Glomerular visceral epithelial cell (primary cell): Measurements from ENCODE around the gene KRT72.

ENCODE experiments used
- DNase-seq: peaks from one replicate; pipeline ENCODE4 v3.0.0-alpha.2; 2016; ENCODE audit errors: extremely low spot score

Gene KRT72

GRCh38 chr12:52578469-52578868 lies 22.8 kb downstream of the KRT72 start:
- no peak for DNase-seq

DNA sequence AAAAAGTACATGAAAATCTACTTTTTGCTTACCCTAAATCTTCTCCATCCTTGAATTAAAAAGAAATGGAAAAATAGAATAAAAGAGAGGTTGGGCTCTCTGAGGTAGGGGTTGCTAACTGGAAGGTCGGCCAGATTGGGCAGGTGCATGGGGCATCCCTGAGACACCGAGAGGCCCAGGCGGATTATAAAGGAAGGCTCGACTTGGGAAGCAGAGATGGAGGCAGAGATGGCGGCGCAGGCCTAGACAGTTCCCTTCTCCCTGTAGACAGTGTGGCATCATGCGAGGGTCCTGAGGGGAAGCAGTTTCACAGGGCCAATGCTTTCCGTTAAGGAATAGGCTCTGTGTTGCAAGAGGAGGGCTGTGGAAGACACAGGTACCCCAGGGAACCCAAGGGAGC lies 23.9 kb downstream of the KRT72 start:
- no peak for DNase-seq

DNA sequence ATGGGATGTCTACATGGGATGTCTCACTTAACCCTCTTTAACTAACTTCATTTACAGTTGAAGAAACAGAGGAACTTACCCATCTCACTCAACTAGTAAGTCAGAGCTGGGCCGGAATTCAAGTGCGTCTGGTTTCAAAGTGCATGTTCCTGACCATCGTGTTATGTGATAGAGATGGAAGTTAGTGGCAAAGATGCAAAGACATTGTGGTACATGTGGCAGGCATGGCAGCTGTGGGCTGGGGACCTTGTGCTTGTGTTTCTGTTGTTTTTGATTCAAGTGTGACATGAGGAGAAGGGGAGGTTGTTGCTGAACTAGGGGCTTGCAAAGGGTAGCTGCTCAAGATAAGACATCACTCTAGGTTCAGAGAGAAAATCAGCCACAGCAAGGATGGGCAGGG lies 25.3 kb downstream of the KRT72 start:
- no peak for DNase-seq

DNA sequence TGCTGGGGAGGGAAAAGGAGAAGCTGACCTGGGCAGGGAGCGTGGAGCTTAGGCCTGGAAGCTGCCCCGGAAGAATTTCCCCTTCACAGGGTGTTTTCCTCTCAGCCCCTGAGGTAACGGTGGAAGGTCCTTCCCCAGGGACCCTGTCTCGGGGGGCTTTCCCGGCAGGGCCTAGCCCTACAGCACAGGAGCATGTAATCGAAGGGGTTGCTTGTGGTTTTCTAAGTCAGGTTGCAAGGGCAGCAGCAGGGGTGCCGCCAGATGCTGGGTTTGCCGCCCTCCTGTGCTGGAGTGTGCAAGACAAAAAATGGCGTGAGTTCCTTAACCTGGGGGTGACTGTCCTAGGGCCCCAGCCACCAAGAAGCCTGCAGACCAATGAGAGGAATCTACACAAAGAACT lies 26.0 kb downstream of the KRT72 start:
- DNase-seq, result no peak

GRCh38 chr12:52573743-52574142 lies 27.5 kb downstream of the KRT72 start, which contains the start of gene KRT74:
Gene KRT74 (minus strand): TSS chr12:52573843. CDS start chr12:52573777, 66 bp downstream.
- DNase-seq, result no peak

- DNase-seq, result no peak
Observed at GRCh38 chr12:52573306-52573705, 28.0 kb downstream of the KRT72 start.

DNA sequence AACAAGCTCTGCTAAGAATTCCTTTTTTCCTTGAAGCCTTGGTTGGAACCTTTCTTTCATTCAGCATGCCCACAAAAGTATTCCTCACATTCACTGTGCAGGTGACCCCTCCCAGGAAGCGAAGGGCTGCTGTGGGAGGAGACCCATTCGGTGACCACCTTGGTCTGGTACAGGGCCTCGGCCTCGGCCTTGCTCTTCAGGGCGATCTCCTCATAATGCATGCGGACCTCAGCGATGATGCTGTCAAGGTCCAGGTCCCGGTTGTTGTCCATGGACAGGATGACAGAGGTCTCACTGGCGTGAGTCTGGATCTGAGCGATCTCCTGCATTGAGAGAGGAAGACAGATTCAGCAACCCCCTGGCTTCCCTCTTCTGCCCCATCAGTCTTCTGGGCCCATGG lies 30.8 kb downstream of the KRT72 start:
- DNase-seq, result no peak

- no peak for DNase-seq
Observed at GRCh38 chr12:52568111-52568510, 33.2 kb downstream of the KRT72 start.

GRCh38 chr12:52566847-52567291 lies 34.4 kb downstream of the KRT72 start:
- no peak for DNase-seq

DNA sequence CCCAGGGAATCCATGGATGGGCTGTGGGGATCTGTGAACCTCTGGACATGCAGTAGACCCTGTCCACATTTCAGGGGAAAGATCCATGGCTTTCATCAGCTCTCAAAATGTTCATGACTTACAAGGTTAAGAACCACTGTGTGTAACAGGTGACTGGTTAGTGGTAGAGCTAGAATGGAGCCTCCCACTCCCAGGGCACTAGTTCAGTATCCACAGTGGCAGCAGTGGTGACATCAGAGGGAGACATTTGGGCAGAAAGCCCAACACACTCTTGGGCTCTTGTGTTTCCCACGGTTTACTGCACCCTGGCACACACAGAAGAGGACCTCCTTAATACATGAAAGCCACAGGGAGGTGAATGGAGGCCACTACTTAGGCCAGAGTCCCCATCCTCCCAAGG lies 36.7 kb downstream of the KRT72 start:
- DNase-seq, result no peak

DNA sequence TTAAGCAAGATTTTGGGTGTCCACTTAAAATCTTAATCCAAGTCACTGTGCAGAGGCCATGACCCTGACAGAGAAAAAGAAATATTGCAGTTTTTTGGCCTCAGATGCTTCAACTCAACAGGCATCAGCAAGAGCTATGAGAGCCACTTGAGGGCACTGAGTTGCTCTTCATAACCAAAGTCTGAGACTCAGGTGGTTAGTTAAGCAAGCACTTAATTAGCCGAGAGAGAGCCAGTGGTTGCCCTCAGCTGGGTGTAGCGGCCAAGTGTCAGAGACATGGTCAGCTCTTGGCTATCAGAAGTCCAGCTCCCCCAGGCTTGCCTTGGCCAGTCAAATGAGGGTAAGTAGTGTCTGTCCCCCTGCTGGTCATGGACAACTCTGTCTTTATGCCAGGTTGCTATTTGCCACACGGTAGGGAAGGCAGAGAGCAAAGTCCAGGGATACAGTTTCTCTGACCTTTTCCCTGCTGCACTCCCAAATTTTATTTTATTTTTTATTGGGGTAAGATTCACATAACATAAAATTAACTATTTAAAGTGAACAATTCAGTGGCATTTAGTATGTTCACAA lies 39.3 kb downstream of the KRT72 start:
- no peak for DNase-seq

GRCh38 chr12:52559979-52560378 lies 41.3 kb downstream of the KRT72 start:
- DNase-seq, result no peak

DNA sequence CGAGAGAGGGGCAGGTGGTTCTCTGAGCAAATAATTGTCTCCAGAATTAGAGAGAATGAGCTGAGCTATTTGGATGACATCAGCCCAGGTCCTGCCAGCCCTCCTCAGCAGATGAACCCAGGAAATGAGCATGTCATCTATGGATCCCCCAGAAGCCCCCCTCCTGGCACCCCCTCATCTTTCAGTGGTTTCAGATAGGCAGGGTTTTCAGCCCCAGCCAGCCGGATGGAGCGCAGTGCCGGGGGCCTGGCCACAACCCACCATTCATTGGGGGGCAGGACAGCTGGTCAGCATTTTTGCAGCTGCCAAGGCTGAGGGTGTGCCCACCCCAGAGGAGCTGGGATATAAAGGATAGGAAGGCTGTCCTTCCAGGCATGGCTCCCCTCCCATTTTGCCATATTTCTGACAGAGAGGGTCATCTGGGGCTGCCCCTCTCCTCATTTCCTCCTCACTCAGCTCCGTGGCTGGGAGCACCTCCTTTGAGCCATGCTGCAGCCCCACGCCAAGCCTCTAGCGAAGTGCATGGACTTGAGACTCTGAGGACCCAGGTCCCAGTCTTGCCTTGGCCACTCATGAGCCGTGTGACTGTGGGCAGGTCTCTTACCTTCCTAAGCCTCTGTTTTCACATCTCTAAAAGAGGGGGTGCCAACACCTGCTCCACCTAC lies 42.4 kb downstream of the KRT72 start:
- DNase-seq, result no peak

GRCh38 chr12:52557476-52557875 lies 43.8 kb downstream of the KRT72 start:
- no peak for DNase-seq

DNA sequence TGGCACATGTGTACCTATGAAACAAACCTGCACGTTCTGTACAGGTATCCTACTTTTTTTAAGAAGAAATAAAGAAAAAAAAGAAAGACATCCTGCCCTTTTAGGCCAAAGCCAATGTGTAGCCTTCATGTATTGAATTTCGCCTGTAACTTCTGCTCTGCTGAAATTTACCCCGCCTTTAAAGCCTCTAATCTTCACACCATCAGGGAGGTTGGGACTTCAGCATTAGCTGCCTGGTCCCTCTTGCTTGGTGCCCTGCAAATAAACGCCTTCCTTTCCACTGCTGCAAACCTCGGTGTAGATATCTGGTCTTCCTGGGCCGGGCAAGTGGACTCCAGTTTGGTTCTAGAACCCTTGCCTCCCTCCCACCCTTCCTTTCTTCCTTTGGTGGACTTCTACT lies 45.7 kb downstream of the KRT72 start:
- DNase-seq, result no peak

DNA sequence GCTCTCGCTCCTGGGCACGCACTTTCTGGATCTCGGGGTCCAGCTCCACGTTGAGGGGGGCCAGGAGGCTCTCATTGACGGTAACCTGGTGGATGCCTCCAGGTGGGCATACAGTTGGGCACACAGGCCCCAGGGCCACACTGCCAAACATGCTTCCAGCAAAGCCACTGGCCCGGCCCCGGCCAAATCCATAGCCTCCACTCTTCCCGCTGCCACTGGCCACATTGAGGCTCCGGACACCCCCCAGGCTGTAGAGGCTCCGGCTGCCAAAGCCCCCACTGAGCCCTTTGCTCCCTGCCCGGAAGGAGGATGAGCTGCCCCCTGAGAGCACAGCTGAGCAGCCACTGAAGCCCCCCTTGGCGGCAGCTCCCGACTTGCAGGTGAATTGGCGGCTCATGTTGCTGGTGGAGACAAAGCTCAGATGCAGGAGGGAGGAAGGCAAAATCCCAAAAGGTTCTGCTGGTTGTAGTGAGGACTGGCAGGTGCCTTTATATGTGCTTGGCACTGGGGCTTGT lies 48.5 kb downstream of the KRT72 start, which contains the start of gene KRT71:
TSS of gene KRT71 (minus strand) at position 465 of the 515 bp plus-strand sequence. CDS start at position 397, 68 bp downstream.
- no peak for DNase-seq

DNA sequence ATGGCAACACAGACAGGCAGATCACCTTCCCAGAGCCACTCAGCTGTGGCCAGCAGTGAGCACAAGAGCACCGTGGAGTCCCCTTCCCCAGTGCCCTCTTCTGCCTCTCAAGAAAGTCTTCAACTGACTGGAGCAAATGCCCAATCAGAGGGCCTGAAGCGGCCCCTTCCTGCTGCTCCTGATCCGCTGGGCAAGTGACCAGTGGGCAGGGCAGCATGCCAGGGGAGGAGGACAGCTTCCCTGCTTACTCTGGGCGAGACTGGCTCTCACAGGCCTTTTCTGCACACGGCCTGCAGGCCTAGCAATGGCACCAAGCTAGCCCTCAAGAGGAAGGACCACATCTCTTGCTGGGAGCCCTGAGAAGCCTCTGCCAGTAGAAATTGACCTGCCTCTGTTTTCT lies 49.2 kb downstream of the KRT72 start:
- DNase-seq, result no peak

GRCh38 chr12:52551216-52551865 lies 49.9 kb downstream of the KRT72 start:
- DNase-seq, result no peak

GRCh38 chr12:52546126-52546525 lies 55.1 kb downstream of the KRT72 start:
- DNase-seq, result no peak

GRCh38 chr12:52543985-52544883 lies 57.0 kb downstream of the KRT72 start:
- no peak for DNase-seq

DNA sequence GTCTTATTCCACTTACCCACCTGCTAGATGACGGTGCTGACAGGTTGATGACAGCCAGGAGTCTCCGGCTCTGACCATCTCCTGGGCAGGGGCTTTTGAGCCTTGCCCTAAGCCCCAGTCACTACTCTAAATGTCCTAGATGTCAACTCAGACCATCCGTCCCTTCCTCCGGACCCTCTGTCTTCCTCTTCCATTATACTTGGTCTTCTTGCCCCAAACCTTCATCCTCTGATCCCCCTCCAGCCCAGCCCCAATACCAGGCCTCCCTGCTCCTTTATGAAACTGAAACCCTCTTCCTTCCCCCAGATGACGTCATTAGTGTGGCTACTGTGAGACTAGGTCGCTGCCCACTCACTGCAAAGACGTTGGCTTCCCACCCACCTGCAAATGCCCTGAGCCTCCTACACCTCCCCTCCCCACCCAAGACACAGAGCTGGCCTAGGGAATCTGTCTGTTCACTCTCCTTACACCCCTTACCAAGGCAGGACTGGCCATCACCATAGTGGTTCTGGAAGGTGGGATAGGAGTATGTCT lies 58.4 kb downstream of the KRT72 start:
- no peak for DNase-seq

DNA sequence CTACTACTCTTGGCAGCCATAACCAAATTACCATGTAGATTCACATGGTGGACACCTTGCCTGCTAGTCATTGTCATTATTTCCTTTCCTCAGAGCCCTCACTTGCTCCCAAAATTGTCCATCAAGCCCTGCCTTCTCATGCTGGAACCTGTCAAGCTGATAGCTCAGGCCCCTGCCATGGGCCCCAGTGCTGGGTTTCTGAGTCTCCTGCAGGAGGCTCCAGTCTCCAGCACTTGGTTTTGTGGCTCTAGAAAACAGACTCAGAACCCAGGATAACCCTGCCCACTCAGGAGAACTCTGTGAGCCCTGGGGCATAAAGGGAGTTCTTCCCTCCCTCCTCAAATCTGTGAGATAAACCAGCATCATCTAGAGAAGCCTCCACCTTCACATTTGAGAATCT lies 59.1 kb downstream of the KRT72 start:
- DNase-seq, result no peak
